ENCODE measurements around the gene CHMP6. TPM values are rescaled to one million over a fixed set of nuclear protein-coding genes. Genes with fewer than 3 reads are reported as not detected.

CHMP6 gene
- total and polyA plus RNA-seq, 12 donors: 17.5 to 30.6 (median 22.8) TPM

- DNase-seq (no peak), ATAC-seq (no peak)
- H3K36me3 ChIP-seq: peaks cover 0 to 21% (median 4%) of the 10 kb centered on the region in 9 donors
- WGBS, 2 donors: 24 to 53% methylated on average over 17 of the region's 17 CpGs
- H3K27ac ChIP-seq: peak overlapping the region in 2 of 10 donors; percentile 17 to 37
- peak overlapping the region in 1 of 10 donors; percentile 21 for H3K4me3 ChIP-seq
- intact Hi-C loops (cut with DNase I): loop anchor here in 1 of 10 donors (5.0 kb wide), 1 partner anchor 106 kb away; no protein-coding TSS in a partner anchor
- H3K27me3 ChIP-seq: peaks cover 0 to 34% (median 15%) of the 10 kb centered on the region in 7 donors
- H3K4me1 ChIP-seq: peaks cover 4 to 27% (median 20%) of the 10 kb centered on the region in 9 donors
- TF ChIP-seq CTCF (IDR thresholded peaks at IDR 0.05): no peak
- no peaks in the 10 kb centered on the region for H3K9me3 ChIP-seq
These were observed 23.0 kb upstream of the CHMP6 start for GRCh38 chr17:80968602-80969029.

GRCh38 chr17:80969030-80969673, 22.5 kb upstream of the CHMP6 start:
- Histone ChIP-seq H3K36me3 (peaks cover 0 to 18% (median 4%) of the 10 kb centered on the region in 9 donors), H3K9me3 (no peaks in the 10 kb centered on the region), H3K27ac (peak overlapping the region in 2 of 10 donors; percentile 19 to 37), H3K4me3 (peak overlapping the region in 2 of 10 donors; percentile 0 to 21), H3K27me3 (peaks cover 0 to 37% (median 15%) of the 10 kb centered on the region in 7 donors), H3K4me1 (peaks cover 4 to 27% (median 20%) of the 10 kb centered on the region in 9 donors)
- no peak for TF ChIP-seq CTCF (IDR thresholded peaks at IDR 0.05)
- peak; percentile 18 to 59 (median 42) for ATAC-seq
- no peak for DNase-seq
- 30 to 34% methylated on average over 20 of the region's 20 CpGs for WGBS, 2 donors
- intact Hi-C loops (cut with DNase I): loop anchor here in 1 of 10 donors (5.0 kb wide), 1 partner anchor 107 kb away; no protein-coding TSS in a partner anchor

DNA sequence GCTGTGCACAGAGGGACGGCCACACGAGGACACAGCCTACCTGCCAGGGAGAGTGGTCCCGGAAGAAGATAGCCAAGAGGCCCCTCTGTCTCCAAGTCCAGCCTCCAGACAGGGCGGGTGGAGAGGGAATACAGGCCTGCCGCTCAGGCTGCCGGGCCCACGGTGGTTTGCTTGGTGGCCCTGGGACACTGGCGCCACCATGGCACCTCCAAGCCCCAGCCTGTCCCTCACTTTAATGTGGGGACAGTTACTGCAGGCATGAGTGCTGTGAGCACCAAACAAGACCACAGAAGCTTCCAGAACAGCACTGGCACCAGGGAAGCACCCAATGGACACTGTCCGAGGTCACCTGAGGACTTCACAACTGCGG, 22.0 kb upstream of the CHMP6 start:
- Histone ChIP-seq H3K4me1 (peaks cover 4 to 27% (median 20%) of the 10 kb centered on the region in 9 donors), H3K27me3 (peaks cover 0 to 42% (median 15%) of the 10 kb centered on the region in 7 donors), H3K4me3 (peak overlapping the region in 1 of 10 donors; percentile 21), H3K27ac (peak overlapping the region in 1 of 10 donors; percentile 19), H3K36me3 (peaks cover 0 to 13% (median 4%) of the 10 kb centered on the region in 9 donors), H3K9me3 (no peaks in the 10 kb centered on the region)
- 73 to 74% methylated on average over 10 of the region's 10 CpGs for WGBS, 2 donors
- ATAC-seq (peak in 4 of 8 donors; percentile 3 to 21 (median 4)), DNase-seq (no peak)
- intact Hi-C loops (cut with DNase I): loop anchor here in 4 of 10 donors (1.0 to 5.0 kb wide), 3 partner anchors 102 to 107 kb away; no protein-coding TSS in a partner anchor
- no peak for TF ChIP-seq CTCF (IDR thresholded peaks at IDR 0.05)

GRCh38 chr17:80970044-80970761, 21.4 kb upstream of the CHMP6 start:
- Histone ChIP-seq H3K27ac (peak overlapping the region in 1 of 10 donors; percentile 19), H3K4me3 (no peak overlapping the region), H3K4me1 (peaks cover 4 to 27% (median 20%) of the 10 kb centered on the region in 9 donors), H3K9me3 (no peaks in the 10 kb centered on the region), H3K27me3 (peaks cover 0 to 42% (median 15%) of the 10 kb centered on the region in 7 donors), H3K36me3 (peaks cover 0 to 8% (median under 1%) of the 10 kb centered on the region in 9 donors)
- DNase-seq (peak; percentile 51 to 57), ATAC-seq (peak; percentile 66 to 84 (median 76))
- WGBS, 2 donors: 34 to 37% methylated on average over 20 of the region's 20 CpGs
- intact Hi-C loops (cut with DNase I): loop anchor here in 3 of 10 donors (1.0 to 5.0 kb wide), 2 partner anchors 103 to 104 kb away; no protein-coding TSS in a partner anchor
- TF ChIP-seq CTCF (IDR thresholded peaks at IDR 0.05): peak in 8 of 9 donors; percentile 43 to 72 (median 62)
